OCI-LY3 (cell line): Measurements from ENCODE around the gene NLGN1.

Source experiments
- H2AFZ ChIP-seq: fragments of 200-600, 300-600 bp; shearing (Covaris generic); 2 replicates; pipeline ENCODE4 v1.6.0; 2014; ENCODE audit warnings: antibody characterized with exemption, low read depth, low read length
- H3K27ac ChIP-seq: fragments of 200-600, 300-600 bp; sonication (generic); 2 replicates; pipeline ENCODE4 v1.5.1; 2014; ENCODE audit warnings: mild to moderate bottlenecking, low read length, moderate library complexity, mixed read lengths
- H3K27me3 ChIP-seq: fragments of 200-600, 300-600 bp; sonication (generic); 2 replicates; pipeline ENCODE4 v1.6.1; 2014; ENCODE audit warnings: low read depth, low read length, mixed read lengths
- H3K36me3 ChIP-seq: fragments of 200-600, 300-600 bp; sonication (generic); replicated peaks from 2 replicates; pipeline ENCODE3; 2014; ENCODE audit warnings: low read depth, low read length, mixed read lengths
- H3K4me1 ChIP-seq: fragments of 300-600, 200-600 bp; sonication (generic); 2 replicates; pipeline ENCODE4 v1.6.1; 2014; ENCODE audit warnings: low read length, mixed read lengths
- H3K4me2 ChIP-seq: fragments of 200-600, 300-600 bp; sonication (generic); 2 replicates; pipeline ENCODE4 v1.6.1; 2014; ENCODE audit warnings: low read length, mixed read lengths
- H3K4me3 ChIP-seq: fragments of 300-600, 200-600 bp; sonication (generic); 2 replicates; pipeline ENCODE4 v1.5.1; 2014; ENCODE audit warnings: antibody characterized with exemption, mild to moderate bottlenecking, low read length, moderate library complexity
- H3K79me2 ChIP-seq: fragments of 300-600, 200-600 bp; shearing (Covaris generic); 2 replicates; pipeline ENCODE4 v1.6.1; 2014; ENCODE audit warnings: mild to moderate bottlenecking, low read length, mixed read lengths
- H3K9ac ChIP-seq: fragments of 300-600, 200-600 bp; shearing (Covaris generic); 2 replicates; pipeline ENCODE4 v1.6.0; 2014; ENCODE audit warnings: mild to moderate bottlenecking, low read length, moderate library complexity
- H3K9me3 ChIP-seq: fragments of 200-600, 300-600 bp; shearing (Covaris generic); 2 replicates; pipeline ENCODE4 v1.6.1; 2014; ENCODE audit warnings: low read length, mixed read lengths; ENCODE audit not compliant: insufficient read depth
- H4K20me1 ChIP-seq: fragments of 200-600, 300-600 bp; sonication (generic); 2 replicates; pipeline ENCODE4 v1.6.1; 2016; ENCODE audit warnings: low read length, mixed read lengths; ENCODE audit not compliant: insufficient read depth
- CTCF ChIP-seq: fragments of 200-600, 300-600 bp; sonication (generic); IDR thresholded peaks from 2 replicates; pipeline ENCODE4 v1.5.1; 2014; ENCODE audit warnings: antibody characterized with exemption, low read length, low read depth
- EZH2phosphoT487 ChIP-seq: fragments of 200-600 bp; shearing (Covaris generic); IDR thresholded peaks from 2 replicates; pipeline ENCODE4 v1.6.1; 2018; ENCODE audit warnings: antibody characterized with exemption, mixed run types, low read depth

Gene NLGN1

GRCh38 chr3:173599673-173600072, 202.1 kb downstream of the NLGN1 start:
- Histone ChIP-seq H3K4me2 (no peak overlapping the region), H3K9me3 (no peaks in the 10 kb centered on the region), H2AFZ (no peak overlapping the region), H3K4me3 (no peak overlapping the region), H3K79me2 (no peaks in the 10 kb centered on the region), H3K9ac (no peak overlapping the region), H3K27me3 (no peaks in the 10 kb centered on the region), H3K36me3 (no peaks in the 10 kb centered on the region), H3K27ac (no peak overlapping the region), H3K4me1 (no peaks in the 10 kb centered on the region), H4K20me1 (no peaks in the 10 kb centered on the region)
- no peak for TF ChIP-seq CTCF

- Histone ChIP-seq H3K27me3 (no peaks in the 10 kb centered on the region), H3K9me3 (no peaks in the 10 kb centered on the region), H3K4me1 (no peaks in the 10 kb centered on the region), H2AFZ (no peak overlapping the region), H3K9ac (no peak overlapping the region), H3K4me3 (no peak overlapping the region), H3K36me3 (no peaks in the 10 kb centered on the region), H3K79me2 (no peaks in the 10 kb centered on the region), H3K4me2 (no peak overlapping the region), H4K20me1 (no peaks in the 10 kb centered on the region), H3K27ac (no peak overlapping the region)
- TF ChIP-seq EZH2phosphoT487, result no peak
- TF ChIP-seq CTCF, result no peak
Observed at GRCh38 chr3:173614522-173614921, 217.0 kb downstream of the NLGN1 start.

GRCh38 chr3:173615661-173616060, 218.1 kb downstream of the NLGN1 start:
- TF ChIP-seq EZH2phosphoT487 (no peak), CTCF (no peak)
- no peak overlapping the region for H3K4me2 ChIP-seq
- H3K27me3 ChIP-seq, result no peaks in the 10 kb centered on the region
- H4K20me1 ChIP-seq, result no peaks in the 10 kb centered on the region
- H3K4me3 ChIP-seq, result no peak overlapping the region
- no peaks in the 10 kb centered on the region for H3K36me3 ChIP-seq
- H3K9ac ChIP-seq, result no peak overlapping the region
- no peaks in the 10 kb centered on the region for H3K79me2 ChIP-seq
- H3K4me1 ChIP-seq, result no peaks in the 10 kb centered on the region
- no peak overlapping the region for H3K27ac ChIP-seq
- no peak overlapping the region for H2AFZ ChIP-seq
- no peaks in the 10 kb centered on the region for H3K9me3 ChIP-seq

- H3K4me3 ChIP-seq, result no peak overlapping the region
- H3K27me3 ChIP-seq, result no peaks in the 10 kb centered on the region
- H2AFZ ChIP-seq, result no peak overlapping the region
- H3K27ac ChIP-seq, result no peak overlapping the region
- TF ChIP-seq EZH2phosphoT487 (no peak), CTCF (no peak)
- no peaks in the 10 kb centered on the region for H3K79me2 ChIP-seq
- no peaks in the 10 kb centered on the region for H3K4me1 ChIP-seq
- no peaks in the 10 kb centered on the region for H4K20me1 ChIP-seq
- no peak overlapping the region for H3K4me2 ChIP-seq
- H3K9me3 ChIP-seq, result no peaks in the 10 kb centered on the region
- H3K9ac ChIP-seq, result no peak overlapping the region
- no peaks in the 10 kb centered on the region for H3K36me3 ChIP-seq
Observed at GRCh38 chr3:173617490-173617889, 219.9 kb downstream of the NLGN1 start.
